Aortic smooth muscle cell (primary cell): ENCODE data around the gene MAOB. TPM values are rescaled to one million over a fixed set of nuclear protein-coding genes. Genes with fewer than 3 reads are reported as not detected.

Source experiments
- total RNA-seq: library from RNA; depleted of rRNA; stranded (reverse); fragments of >200 nt; gene quantifications from 2 replicates; pipeline ENCODE4 v1.2.3, GENCODE V29; 2014

Gene MAOB
- 0.13 and 0.19 TPM in 2 replicates for total RNA-seq

DNA sequence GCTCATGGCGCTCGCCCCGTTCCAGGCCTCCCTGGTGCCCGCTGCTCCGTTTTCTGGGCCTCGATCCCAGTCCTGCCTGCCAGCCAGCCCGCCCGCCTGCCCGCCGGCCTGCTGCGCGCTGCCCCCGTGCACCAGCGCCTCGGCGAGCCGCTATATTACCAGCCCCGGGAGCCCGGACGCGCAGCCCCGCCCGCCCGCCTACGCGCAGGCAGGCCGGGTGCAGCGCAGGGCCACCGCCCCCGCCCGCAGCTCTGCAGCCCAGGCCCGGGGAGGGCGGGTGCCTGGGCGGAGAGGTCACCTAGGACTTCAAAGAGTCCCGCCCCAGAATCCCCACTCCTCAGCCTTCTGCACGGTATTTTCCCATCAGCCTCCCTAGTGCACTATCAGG, at the start of gene MAOB:
MAOB (minus strand) TSS at position 157 of the 388 bp plus-strand sequence; CDS start at position 6, 151 bp downstream.

Other genes starting within 250 kb of the MAOB start
- gene MAOA, start 226.2 kb downstream of the MAOB start, total RNA-seq: 16.4 and 21.4 TPM in 2 replicates
- gene NDP, start 90.9 kb upstream of the MAOB start, total RNA-seq: 15.3 and 49.7 TPM in 2 replicates